Fibroblast of lung (primary cell): ENCODE data around the gene SPIN1.

Source experiments
- EZH2 ChIP-seq: IDR thresholded peaks from 2 replicates; pipeline ENCODE4 v1.5.1; 2012; ENCODE audit warnings: low read length, control low read depth, mild to moderate bottlenecking; ENCODE audit errors: missing control alignments
- TF ChIP-seq, protein P1 (sequence below), 2 donors: IDR thresholded peaks in 1 of 2; conservative IDR thresholded peaks in 1 of 2; 1 replicate in 1 of 2; 2 replicates in 1 of 2; pipeline ENCODE4 v1.5.1; 2011 to 2012; ENCODE audit warnings: low read length in 2 of 2, control low read depth in 1 of 2, inconsistent platforms in 1 of 2, low read depth in 1 of 2, mild to moderate bottlenecking in 1 of 2

GRCh38 chr9:88388886-88389605 is 802 bp downstream of the SPIN1 start:
- TF ChIP-seq, protein P1, sequence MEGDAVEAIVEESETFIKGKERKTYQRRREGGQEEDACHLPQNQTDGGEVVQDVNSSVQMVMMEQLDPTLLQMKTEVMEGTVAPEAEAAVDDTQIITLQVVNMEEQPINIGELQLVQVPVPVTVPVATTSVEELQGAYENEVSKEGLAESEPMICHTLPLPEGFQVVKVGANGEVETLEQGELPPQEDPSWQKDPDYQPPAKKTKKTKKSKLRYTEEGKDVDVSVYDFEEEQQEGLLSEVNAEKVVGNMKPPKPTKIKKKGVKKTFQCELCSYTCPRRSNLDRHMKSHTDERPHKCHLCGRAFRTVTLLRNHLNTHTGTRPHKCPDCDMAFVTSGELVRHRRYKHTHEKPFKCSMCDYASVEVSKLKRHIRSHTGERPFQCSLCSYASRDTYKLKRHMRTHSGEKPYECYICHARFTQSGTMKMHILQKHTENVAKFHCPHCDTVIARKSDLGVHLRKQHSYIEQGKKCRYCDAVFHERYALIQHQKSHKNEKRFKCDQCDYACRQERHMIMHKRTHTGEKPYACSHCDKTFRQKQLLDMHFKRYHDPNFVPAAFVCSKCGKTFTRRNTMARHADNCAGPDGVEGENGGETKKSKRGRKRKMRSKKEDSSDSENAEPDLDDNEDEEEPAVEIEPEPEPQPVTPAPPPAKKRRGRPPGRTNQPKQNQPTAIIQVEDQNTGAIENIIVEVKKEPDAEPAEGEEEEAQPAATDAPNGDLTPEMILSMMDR (conservative IDR thresholded peaks at IDR 0.05 in 1 of 2, IDR thresholded peaks at IDR 0.05 in 1 of 2; ENCODE audit: low read depth in 1 of 2, low read length in 2 of 2): no peak
- TF ChIP-seq EZH2: no peak
